Spinal cord (tissue), 10 donors: ENCODE data around the gene STARD3. TPM values are rescaled to one million over a fixed set of nuclear protein-coding genes. Genes with fewer than 3 reads are reported as not detected.

Experiments used
- DNase-seq, 6 donors: peaks; one replicate each; pipeline versions ENCODE4 v3.0.0 to v3.0.0-alpha.2; 2013 to 2015; ENCODE audit warnings: low spot score in 6 of 6, low read depth in 4 of 6
- H3K27ac ChIP-seq: one replicate; pipeline ENCODE4 v1.5.1; 2013; ENCODE audit warnings: low read depth, low read length, control low read depth
- H3K27me3 ChIP-seq: one replicate; pipeline ENCODE4 v1.6.1; 2013; ENCODE audit warnings: low read length; ENCODE audit not compliant: control insufficient read depth, insufficient read depth
- H3K36me3 ChIP-seq: one replicate; pipeline ENCODE4 v1.6.1; 2013; ENCODE audit warnings: low read length; ENCODE audit not compliant: control insufficient read depth, insufficient read depth
- H3K4me1 ChIP-seq: one replicate; pipeline ENCODE4 v1.6.1; 2013; ENCODE audit warnings: low read length; ENCODE audit not compliant: control insufficient read depth, insufficient read depth
- H3K4me3 ChIP-seq: one replicate; pipeline ENCODE4 v1.5.1; 2013; ENCODE audit warnings: low read depth, low read length, control low read depth
- H3K9me3 ChIP-seq: one replicate; pipeline ENCODE4 v1.6.1; 2013; ENCODE audit warnings: low read length; ENCODE audit not compliant: control insufficient read depth, insufficient read depth
- WGBS: methylation state at CpG from one replicate; pipeline ENCODE4 v1.1.5; 2013; ENCODE audit warnings: missing lambda C conversion rate; ENCODE audit not compliant: insufficient coverage; 5-methylcytosine and 5-hydroxymethylcytosine counted together
- polyA plus RNA-seq, 2 donors: library from polyadenylated mRNA; unstranded; fragments of 120-200 nt; gene quantifications; one replicate each; pipeline ENCODE4 v1.2.1, GENCODE V29; 2013; ENCODE audit not compliant: insufficient read length in 2 of 2
- total RNA-seq, 2 donors: library from RNA; depleted of rRNA in 1 of 2; stranded (reverse); fragments of 120-200 nt in 1 of 2; fragments of >200 nt in 1 of 2; gene quantifications; one replicate each; pipeline versions ENCODE4 v1.2.3 to v1.2.4, GENCODE V29; 2013 to 2014
- donor health status: healthy.

The STARD3 gene
- total and polyA plus RNA-seq, 4 donors = 17.2 to 76.8 (median 49.4) TPM

- WGBS = 2% methylated on average over 14 of the region's 20 CpGs
- H3K27ac ChIP-seq = peak within 1 kb of the TSS; percentile 85
- peak in 3 of 6 donors; percentile 39 to 82 (median 57) for DNase-seq
- peaks cover 12% of the 10 kb centered on the region for H3K36me3 ChIP-seq
- H3K27me3 ChIP-seq = peaks cover 22% of the 10 kb centered on the region
- peaks cover 46% of the 10 kb centered on the region for H3K4me1 ChIP-seq
- H3K4me3 ChIP-seq = peak within 1 kb of the TSS; percentile 63
- no peaks in the 10 kb centered on the region for H3K9me3 ChIP-seq
These were observed 62.8 kb downstream of the STARD3 start, which contains the start of gene ERBB2 for GRCh38 chr17:39699818-39700147. ERBB2 (plus strand) TSS chr17:39700064; CDS start chr17:39700239, 175 bp downstream.

- WGBS = 2% methylated on average over 48 of the region's 57 CpGs
- peak in 2 of 6 donors; percentile 37 to 74 for DNase-seq
- H3K4me1 ChIP-seq = peaks cover 46% of the 10 kb centered on the region
- peaks cover 12% of the 10 kb centered on the region for H3K36me3 ChIP-seq
- H3K27me3 ChIP-seq = peaks cover 22% of the 10 kb centered on the region
- H3K4me3 ChIP-seq = peak overlapping the region; percentile 63
- peak overlapping the region; percentile 83 for H3K27ac ChIP-seq
- H3K9me3 ChIP-seq = no peaks in the 10 kb centered on the region
These were observed 63.4 kb downstream of the STARD3 start for GRCh38 chr17:39700148-39700987.

GRCh38 chr17:39701012-39701783, 64.3 kb downstream of the STARD3 start:
- Histone ChIP-seq H3K27me3 (peaks cover 22% of the 10 kb centered on the region), H3K36me3 (peaks cover 13% of the 10 kb centered on the region), H3K27ac (peak overlapping the region; percentile 83), H3K9me3 (no peaks in the 10 kb centered on the region), H3K4me1 (peaks cover 46% of the 10 kb centered on the region), H3K4me3 (peak overlapping the region; percentile 63)
- WGBS = 22% methylated on average over 8 of the region's 10 CpGs
- no peak for DNase-seq

- 71% methylated on average over 2 of the region's 4 CpGs for WGBS
- Histone ChIP-seq H3K27me3 (peaks cover 22% of the 10 kb centered on the region), H3K4me3 (peak overlapping the region; percentile 63), H3K36me3 (peaks cover 15% of the 10 kb centered on the region), H3K9me3 (no peaks in the 10 kb centered on the region), H3K27ac (peak overlapping the region; percentile 15), H3K4me1 (peaks cover 50% of the 10 kb centered on the region)
- DNase-seq = no peak
These were observed 65.0 kb downstream of the STARD3 start for GRCh38 chr17:39701784-39702422.

- H3K4me1 ChIP-seq = peaks cover 54% of the 10 kb centered on the region
- peak in 1 of 6 donors; percentile 38 for DNase-seq
These were observed 66.3 kb downstream of the STARD3 start for GRCh38 chr17:39702901-39703893.

GRCh38 chr17:39703913-39704312, 67.0 kb downstream of the STARD3 start:
- Histone ChIP-seq H3K9me3 (no peaks in the 10 kb centered on the region), H3K4me3 (no peak overlapping the region), H3K4me1 (peaks cover 54% of the 10 kb centered on the region), H3K36me3 (peaks cover 28% of the 10 kb centered on the region), H3K27ac (no peak overlapping the region), H3K27me3 (peaks cover 21% of the 10 kb centered on the region)
- no peak for DNase-seq
- WGBS = 100% methylated on average over 2 of the region's 5 CpGs

More at GRCh38 chr17:39702901-39703893, 66.3 kb downstream of the STARD3 start:
- peaks cover 22% of the 10 kb centered on the region for H3K27me3 ChIP-seq
- H3K36me3 ChIP-seq = peaks cover 21% of the 10 kb centered on the region
- 47% methylated on average over 6 of the region's 12 CpGs for WGBS
- no peaks in the 10 kb centered on the region for H3K9me3 ChIP-seq
- H3K4me3 ChIP-seq = no peak overlapping the region
- peak overlapping the region; percentile 22 for H3K27ac ChIP-seq

- peak overlapping the region; percentile 57 for H3K27ac ChIP-seq
- H3K4me3 ChIP-seq = no peak overlapping the region
- no peaks in the 10 kb centered on the region for H3K9me3 ChIP-seq
- peak in 1 of 6 donors; percentile 48 for DNase-seq
- peaks cover 51% of the 10 kb centered on the region for H3K4me1 ChIP-seq
- WGBS = 45% methylated on average over 10 of the region's 11 CpGs
- H3K27me3 ChIP-seq = peaks cover 12% of the 10 kb centered on the region
- H3K36me3 ChIP-seq = peaks cover 39% of the 10 kb centered on the region
These were observed 68.0 kb downstream of the STARD3 start for GRCh38 chr17:39704821-39705551.

- no peak for DNase-seq
- Histone ChIP-seq H3K4me1 (peaks cover 50% of the 10 kb centered on the region), H3K27ac (peak overlapping the region; percentile 80), H3K9me3 (no peaks in the 10 kb centered on the region), H3K27me3 (peaks cover 5% of the 10 kb centered on the region), H3K36me3 (peaks cover 47% of the 10 kb centered on the region), H3K4me3 (no peak overlapping the region)
- 77% methylated on average over 12 of the region's 12 CpGs for WGBS
These were observed 68.9 kb downstream of the STARD3 start for GRCh38 chr17:39705786-39706348.
